Amniotic epithelial cell (primary cell): ENCODE measurements around the gene RAMP1.
"Not testable (repeated sequence)": the region's sequence is repeated elsewhere in the genome, so short reads cannot be mapped to it uniquely, and the experiment has no call there.

Experiments used
- DNase-seq: peaks from one replicate; pipeline ENCODE4 v3.0.0-alpha.2; 2010; ENCODE audit warnings: low read depth

The RAMP1 gene

DNA sequence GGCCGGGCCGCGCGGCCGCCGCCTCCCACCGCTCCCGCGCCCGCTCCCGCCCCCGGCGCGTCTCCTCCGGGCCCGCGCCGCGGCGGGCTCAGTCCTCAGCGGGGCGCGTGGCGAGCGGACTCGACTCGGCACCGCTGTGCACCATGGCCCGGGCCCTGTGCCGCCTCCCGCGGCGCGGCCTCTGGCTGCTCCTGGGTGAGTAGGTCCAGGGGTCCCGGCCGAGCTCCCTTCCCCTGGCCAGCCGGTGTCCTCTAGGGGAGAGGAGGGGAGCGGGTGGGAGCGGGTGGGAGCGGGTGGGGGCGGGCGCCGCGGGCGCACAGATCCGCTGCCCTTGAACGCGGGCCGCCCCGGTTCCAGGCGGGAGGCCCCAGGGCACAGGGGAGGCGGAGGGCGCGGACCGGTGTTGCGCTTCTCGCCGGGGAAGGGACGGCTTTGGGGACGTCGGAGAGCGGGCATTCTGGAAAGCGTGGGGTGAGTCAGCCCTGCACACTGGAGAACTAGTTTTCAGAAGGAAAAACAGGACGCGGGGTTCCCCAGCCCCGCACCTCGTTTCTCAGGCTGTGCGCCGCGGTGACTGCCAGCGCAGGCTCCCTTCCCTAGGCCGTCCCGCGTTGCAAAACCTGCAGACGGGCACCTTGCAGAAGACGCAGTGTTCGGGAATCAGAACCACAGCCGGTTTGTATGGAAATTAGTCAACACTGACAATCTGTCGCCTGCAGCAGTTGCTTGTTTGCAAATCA, at the start of gene RAMP1:
Gene RAMP1 (plus strand): TSS at position 91 of the 740 bp plus-strand sequence. CDS start 53 bp downstream, at position 144.
- DNase-seq = peak; percentile 33

- no peak for DNase-seq
Measured at GRCh38 chr2:237815637-237816036, 43.8 kb upstream of the RAMP1 start.

DNA sequence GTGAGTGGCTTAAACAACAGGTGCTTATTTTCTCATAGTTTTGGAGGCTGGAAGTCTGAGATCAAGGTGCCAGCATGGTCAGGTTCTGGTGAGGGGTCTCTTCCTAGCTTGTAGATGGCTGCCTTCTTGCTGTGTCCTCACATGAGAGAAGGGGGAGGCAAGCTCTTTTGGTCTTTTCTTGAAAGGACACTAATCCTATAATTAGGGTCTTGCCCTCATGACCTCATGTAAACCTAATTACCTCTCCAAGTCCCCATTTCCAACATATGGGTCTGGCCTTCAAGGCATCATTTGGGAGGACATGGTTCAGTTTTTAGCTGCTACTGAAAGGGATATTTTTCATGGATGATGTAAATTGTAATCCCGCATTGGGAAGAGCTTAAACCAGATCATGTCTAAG, 42.9 kb upstream of the RAMP1 start:
- no peak for DNase-seq

DNA sequence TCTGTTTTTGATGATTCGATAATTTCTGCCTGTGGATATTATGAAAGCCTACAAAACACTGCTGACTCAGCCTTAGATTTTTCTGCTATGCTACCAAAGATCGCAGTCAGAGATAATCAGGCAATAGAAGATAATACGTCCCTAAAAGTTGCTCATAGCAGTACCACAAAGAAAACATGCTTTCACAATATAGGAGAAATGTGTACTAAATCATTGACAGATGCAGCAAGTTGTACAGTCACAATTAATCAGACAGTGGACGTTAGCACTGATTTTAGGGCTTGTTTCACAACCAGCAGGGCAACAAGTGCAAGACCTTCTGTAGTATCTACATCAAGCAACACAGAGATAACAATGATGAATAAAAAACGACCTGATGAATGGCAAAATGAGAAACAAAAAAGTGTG, 41.4 kb upstream of the RAMP1 start:
- DNase-seq = peak; percentile 97

GRCh38 chr2:237819231-237819630, 40.2 kb upstream of the RAMP1 start:
- peak; percentile 54 for DNase-seq

GRCh38 chr2:237820421-237820820, 39.0 kb upstream of the RAMP1 start:
- DNase-seq = no peak

GRCh38 chr2:237823544-237823943, 35.9 kb upstream of the RAMP1 start:
- no peak for DNase-seq

- no peak for DNase-seq
Measured at GRCh38 chr2:237824085-237824484, 35.3 kb upstream of the RAMP1 start.

- DNase-seq = no peak
Measured at GRCh38 chr2:237827421-237827987, 31.9 kb upstream of the RAMP1 start.

DNA sequence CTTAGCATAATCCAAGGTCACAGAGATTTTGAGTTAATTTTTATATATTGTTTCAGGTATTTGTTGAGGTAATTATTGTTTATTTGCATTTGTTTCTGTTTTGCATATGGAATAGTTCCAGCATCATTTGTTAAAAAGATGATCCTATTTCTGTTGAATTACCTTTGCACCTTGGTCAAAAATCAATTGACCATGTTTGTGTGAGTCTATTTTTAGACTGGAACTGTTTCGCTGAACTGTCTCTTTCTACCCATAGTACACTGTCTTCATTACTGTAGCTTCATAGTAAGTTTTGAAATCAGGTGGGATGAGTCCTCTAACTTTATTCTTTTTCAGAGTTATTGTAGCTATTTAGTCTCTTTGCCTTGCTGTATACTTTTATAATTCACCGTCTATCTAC, 28.9 kb upstream of the RAMP1 start:
- no peak for DNase-seq

GRCh38 chr2:237833546-237833945, 25.9 kb upstream of the RAMP1 start:
- DNase-seq = peak; percentile 86

DNA sequence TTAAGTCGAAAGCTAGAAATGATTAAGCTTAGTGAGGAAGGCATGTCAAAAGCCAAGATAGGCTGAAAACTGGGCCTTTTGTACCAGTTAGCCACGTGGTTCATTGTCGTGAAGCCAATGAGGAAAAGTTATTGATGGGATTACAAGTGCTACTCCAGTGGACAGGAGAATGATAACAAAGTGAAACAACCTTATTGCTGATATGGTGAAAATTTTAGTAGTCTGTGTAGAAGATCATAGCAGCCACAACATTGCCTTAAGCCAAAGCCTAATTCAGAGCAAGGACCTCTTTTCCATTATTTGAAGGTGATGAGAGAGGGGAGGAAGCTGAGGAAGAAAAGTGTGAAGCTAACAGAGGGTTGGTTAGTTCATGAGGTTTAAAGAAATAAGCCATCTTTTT, 24.1 kb upstream of the RAMP1 start:
- DNase-seq = no peak

- no peak for DNase-seq
Measured at GRCh38 chr2:237841051-237841450, 18.4 kb upstream of the RAMP1 start.

- not testable (repeated sequence) for DNase-seq
Measured at GRCh38 chr2:237848940-237849339, 10.5 kb upstream of the RAMP1 start.

GRCh38 chr2:237854295-237854694, 5.1 kb upstream of the RAMP1 start:
- DNase-seq = no peak

GRCh38 chr2:237857791-237858190, 1.6 kb upstream of the RAMP1 start:
- DNase-seq = no peak

GRCh38 chr2:237858294-237859081, 935 bp upstream of the RAMP1 start:
- DNase-seq = peak; percentile 89

GRCh38 chr2:237859082-237859433, 365 bp upstream of the RAMP1 start:
- DNase-seq = no peak

GRCh38 chr2:237860273-237860935, 981 bp downstream of the RAMP1 start:
- DNase-seq = no peak

GRCh38 chr2:237861875-237862527, 2.6 kb downstream of the RAMP1 start:
- DNase-seq = peak; percentile 33

DNA sequence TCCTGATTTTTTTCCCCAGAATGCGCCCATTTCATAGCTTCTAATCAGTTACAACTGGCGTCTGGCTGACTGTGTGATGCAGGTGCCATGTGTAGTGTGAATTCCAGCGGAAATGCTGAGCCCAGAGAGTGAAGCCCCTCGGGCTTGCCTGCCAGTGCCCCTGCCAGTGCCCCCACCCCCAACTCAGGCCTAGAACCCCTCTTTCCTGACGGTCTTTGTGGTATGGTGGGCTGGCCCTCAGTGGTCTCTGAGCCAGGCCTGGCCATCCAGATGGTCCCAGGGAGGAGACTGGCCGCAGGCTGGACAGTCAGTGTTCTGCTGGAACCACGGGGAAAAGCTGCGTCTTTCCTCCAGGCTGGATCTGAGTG, 3.1 kb downstream of the RAMP1 start:
- DNase-seq = no peak

DNA sequence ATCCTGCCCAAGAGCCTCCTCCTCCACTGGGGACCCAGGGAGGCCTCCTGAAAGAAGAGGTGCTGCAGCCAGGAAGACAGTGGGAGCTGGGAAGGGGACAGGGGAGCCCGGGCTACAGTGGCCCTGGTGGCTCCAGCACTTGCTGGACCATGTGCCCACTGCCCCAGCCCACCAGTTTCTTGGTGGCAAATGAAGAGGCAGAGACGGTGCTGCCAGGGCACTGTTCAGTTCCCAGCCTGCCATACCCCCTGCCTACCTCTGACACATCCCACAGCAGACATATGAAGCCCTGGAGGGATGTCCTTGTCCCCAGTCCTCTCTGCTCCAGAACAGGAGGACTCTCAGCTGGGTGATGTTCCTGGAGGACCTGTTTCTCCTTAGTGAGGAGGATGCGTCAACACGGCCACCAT, 3.7 kb downstream of the RAMP1 start:
- no peak for DNase-seq
